ENCODE results near the gene ALKBH5.

ALKBH5 gene

DNA sequence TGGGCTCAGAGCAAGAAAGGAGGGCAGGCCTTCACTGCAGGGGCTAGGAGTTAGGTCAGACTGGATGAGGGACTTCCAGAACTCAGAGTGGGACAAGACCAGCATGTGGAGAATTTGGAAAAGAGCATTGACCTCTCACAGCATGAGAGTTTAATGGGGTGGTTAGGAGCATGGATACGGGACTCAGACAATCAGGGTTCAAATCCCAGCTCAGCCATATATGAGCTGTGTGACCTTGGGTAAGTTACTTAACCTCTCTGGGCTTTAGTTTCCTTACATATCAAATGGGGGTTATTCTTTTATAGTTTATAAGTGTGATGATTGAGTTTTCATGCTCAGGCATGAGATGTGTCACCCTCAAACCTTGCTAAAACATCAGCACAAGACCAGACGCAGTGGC lies 37.4 kb upstream of the ALKBH5 start:
- no peak overlapping the region for H3K9ac ChIP-seq (ENCODE audit: low read depth, low read length)
- peaks cover 9% of the 10 kb centered on the region; the same call in 1 of the 2 replicates for H3K4me1 ChIP-seq (ENCODE audit: insufficient read depth, low read length)
- no peaks in the 10 kb centered on the region for H3K36me3 ChIP-seq (ENCODE audit: insufficient read depth, low read length)
- H3K9me3 ChIP-seq (ENCODE audit: control insufficient read depth, insufficient read depth, low read length): no peaks in the 10 kb centered on the region

DNA sequence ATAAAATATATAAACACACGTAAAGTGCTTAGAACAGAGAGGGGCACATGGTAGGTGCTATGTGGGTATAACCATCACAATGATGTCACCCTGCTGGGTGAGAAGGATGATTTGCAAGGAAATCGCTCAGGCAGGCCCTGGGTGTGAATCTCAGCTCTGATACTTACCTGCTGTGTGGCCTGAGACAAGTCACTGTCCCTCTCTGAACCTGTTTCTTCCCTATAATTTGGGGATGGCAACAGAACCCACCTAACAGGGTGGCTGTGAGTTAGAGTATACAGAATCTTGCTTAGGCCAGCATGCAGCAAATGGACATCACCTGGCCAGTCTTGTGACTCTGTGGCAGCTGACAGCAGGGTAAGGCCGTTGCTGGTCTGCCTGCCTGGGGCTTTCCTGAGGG lies 36.6 kb upstream of the ALKBH5 start:
- Histone ChIP-seq H3K36me3 (ENCODE audit: insufficient read depth, low read length) (no peaks in the 10 kb centered on the region), H3K4me1 (ENCODE audit: insufficient read depth, low read length) (peaks cover 9% of the 10 kb centered on the region; the same call in 1 of the 2 replicates), H3K9ac (ENCODE audit: low read depth, low read length) (no peak overlapping the region; the same call in 1 of the 2 replicates), H3K9me3 (ENCODE audit: control insufficient read depth, insufficient read depth, low read length) (no peaks in the 10 kb centered on the region)

- Histone ChIP-seq H3K36me3 (ENCODE audit: insufficient read depth, low read length) (no peaks in the 10 kb centered on the region), H3K9ac (ENCODE audit: low read depth, low read length) (no peak overlapping the region), H3K9me3 (ENCODE audit: control insufficient read depth, insufficient read depth, low read length) (no peaks in the 10 kb centered on the region), H3K4me1 (ENCODE audit: insufficient read depth, low read length) (peaks cover 6% of the 10 kb centered on the region; the same call in 1 of the 2 replicates)
These were observed 35.0 kb upstream of the ALKBH5 start for GRCh38 chr17:18148586-18148985.

DNA sequence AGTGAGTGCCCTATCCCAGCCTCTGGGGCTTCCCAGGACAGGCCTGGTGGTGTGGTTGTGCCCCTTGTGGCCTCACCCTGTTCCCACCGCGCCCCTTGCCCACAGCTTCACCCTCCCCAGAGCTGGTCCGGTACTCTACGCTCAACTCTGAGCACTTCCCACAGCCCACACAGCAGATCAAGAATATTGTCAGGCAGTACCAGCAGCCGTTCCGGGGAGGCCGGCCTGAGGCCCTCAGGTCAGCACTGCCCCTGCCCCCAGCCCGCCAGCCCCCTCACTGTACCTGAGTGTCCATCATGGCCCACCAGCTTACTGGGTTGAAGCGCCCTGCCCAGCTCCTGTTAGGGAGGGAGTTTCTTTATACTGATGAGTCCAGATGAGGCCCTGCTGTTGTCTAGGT lies 32.3 kb upstream of the ALKBH5 start:
- Histone ChIP-seq H3K9me3 (ENCODE audit: control insufficient read depth, insufficient read depth, low read length) (no peaks in the 10 kb centered on the region), H3K4me1 (ENCODE audit: insufficient read depth, low read length) (peaks cover 7% of the 10 kb centered on the region; the same call in 1 of the 2 replicates), H3K9ac (ENCODE audit: low read depth, low read length) (no peak overlapping the region), H3K36me3 (ENCODE audit: insufficient read depth, low read length) (no peaks in the 10 kb centered on the region)

- Histone ChIP-seq H3K36me3 (ENCODE audit: insufficient read depth, low read length) (no peaks in the 10 kb centered on the region), H3K9me3 (ENCODE audit: control insufficient read depth, insufficient read depth, low read length) (no peaks in the 10 kb centered on the region), H3K4me1 (ENCODE audit: insufficient read depth, low read length) (peaks cover 7% of the 10 kb centered on the region; the same call in 1 of the 2 replicates)
These were observed 28.4 kb upstream of the ALKBH5 start for GRCh38 chr17:18155179-18155578.

GRCh38 chr17:18156171-18156975 lies 27.3 kb upstream of the ALKBH5 start:
- no peak overlapping the region for H3K9ac ChIP-seq (ENCODE audit: low read depth, low read length)
- H3K36me3 ChIP-seq (ENCODE audit: insufficient read depth, low read length): no peaks in the 10 kb centered on the region
- peaks cover 7% of the 10 kb centered on the region; the same call in 1 of the 2 replicates for H3K4me1 ChIP-seq (ENCODE audit: insufficient read depth, low read length)
- no peaks in the 10 kb centered on the region for H3K9me3 ChIP-seq (ENCODE audit: control insufficient read depth, insufficient read depth, low read length)

More at GRCh38 chr17:18155179-18155578, 28.4 kb upstream of the ALKBH5 start:
- no peak overlapping the region for H3K9ac ChIP-seq (ENCODE audit: low read depth, low read length)

DNA sequence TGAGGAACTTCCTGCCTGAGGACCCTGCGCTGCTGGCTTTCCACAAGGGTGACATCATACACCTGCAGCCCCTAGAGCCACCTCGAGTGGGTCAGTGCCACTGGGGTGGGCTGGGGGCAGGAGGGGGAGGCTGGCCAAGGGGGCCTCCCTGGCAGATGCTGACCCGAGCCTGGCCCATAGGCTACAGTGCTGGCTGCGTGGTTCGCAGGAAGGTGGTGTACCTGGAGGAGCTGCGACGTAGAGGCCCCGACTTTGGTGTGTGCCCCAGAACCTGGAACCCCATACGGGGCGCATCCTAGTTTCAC lies 26.7 kb upstream of the ALKBH5 start:
- no peaks in the 10 kb centered on the region for H3K36me3 ChIP-seq (ENCODE audit: insufficient read depth, low read length)

GRCh38 chr17:18157354-18157985 lies 26.2 kb upstream of the ALKBH5 start:
- Histone ChIP-seq H3K36me3 (ENCODE audit: insufficient read depth, low read length) (no peaks in the 10 kb centered on the region), H3K4me1 (ENCODE audit: insufficient read depth, low read length) (peaks cover 7% of the 10 kb centered on the region; the same call in 1 of the 2 replicates), H3K9ac (ENCODE audit: low read depth, low read length) (peak overlapping the region; percentile 25; the same call in 1 of the 2 replicates), H3K9me3 (ENCODE audit: control insufficient read depth, insufficient read depth, low read length) (no peaks in the 10 kb centered on the region)

More for the DNA sequence above, 26.7 kb upstream of the ALKBH5 start:
- no peaks in the 10 kb centered on the region for H3K9me3 ChIP-seq (ENCODE audit: control insufficient read depth, insufficient read depth, low read length)
- H3K4me1 ChIP-seq (ENCODE audit: insufficient read depth, low read length): peaks cover 7% of the 10 kb centered on the region; the same call in 1 of the 2 replicates
- H3K9ac ChIP-seq (ENCODE audit: low read depth, low read length): no peak overlapping the region

GRCh38 chr17:18158022-18158600 lies 25.5 kb upstream of the ALKBH5 start:
- Histone ChIP-seq H3K4me1 (ENCODE audit: insufficient read depth, low read length) (peaks cover 4% of the 10 kb centered on the region; the same call in 1 of the 2 replicates), H3K36me3 (ENCODE audit: insufficient read depth, low read length) (no peaks in the 10 kb centered on the region), H3K9ac (ENCODE audit: low read depth, low read length) (peak overlapping the region; percentile 57; the same call in 1 of the 2 replicates), H3K9me3 (ENCODE audit: control insufficient read depth, insufficient read depth, low read length) (no peaks in the 10 kb centered on the region)

DNA sequence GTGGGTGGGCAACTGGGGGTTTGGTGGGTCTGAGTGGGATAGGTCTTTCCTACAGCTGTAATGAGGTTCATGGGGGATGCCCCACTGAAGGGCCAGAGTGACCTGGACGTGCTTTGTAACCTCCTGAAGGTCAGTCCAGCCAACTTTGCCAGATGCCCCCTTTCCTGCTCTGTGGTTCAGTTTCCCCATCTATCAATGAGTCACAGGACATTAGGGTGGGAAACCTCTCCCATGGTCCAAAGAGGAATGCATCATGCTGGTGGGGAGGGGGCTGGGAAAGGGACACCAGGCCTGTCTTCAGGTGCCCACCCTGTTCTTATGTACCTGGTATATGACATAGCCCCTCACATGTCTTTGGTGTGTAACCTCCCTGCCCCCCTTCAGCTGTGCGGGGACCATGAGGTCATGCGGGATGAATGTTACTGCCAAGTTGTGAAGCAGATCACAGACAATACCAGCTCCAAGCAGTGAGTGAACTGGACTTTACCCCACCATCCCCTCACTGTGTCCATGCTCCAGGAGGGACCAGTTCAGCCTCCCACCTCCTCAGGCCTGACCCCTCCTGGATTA lies 24.0 kb upstream of the ALKBH5 start:
- H3K9me3 ChIP-seq (ENCODE audit: control insufficient read depth, insufficient read depth, low read length): no peaks in the 10 kb centered on the region
- H3K9ac ChIP-seq (ENCODE audit: low read depth, low read length): no peak overlapping the region
- H3K4me1 ChIP-seq (ENCODE audit: insufficient read depth, low read length): no peaks in the 10 kb centered on the region; the same call in 1 of the 2 replicates
- H3K36me3 ChIP-seq (ENCODE audit: insufficient read depth, low read length): no peaks in the 10 kb centered on the region

DNA sequence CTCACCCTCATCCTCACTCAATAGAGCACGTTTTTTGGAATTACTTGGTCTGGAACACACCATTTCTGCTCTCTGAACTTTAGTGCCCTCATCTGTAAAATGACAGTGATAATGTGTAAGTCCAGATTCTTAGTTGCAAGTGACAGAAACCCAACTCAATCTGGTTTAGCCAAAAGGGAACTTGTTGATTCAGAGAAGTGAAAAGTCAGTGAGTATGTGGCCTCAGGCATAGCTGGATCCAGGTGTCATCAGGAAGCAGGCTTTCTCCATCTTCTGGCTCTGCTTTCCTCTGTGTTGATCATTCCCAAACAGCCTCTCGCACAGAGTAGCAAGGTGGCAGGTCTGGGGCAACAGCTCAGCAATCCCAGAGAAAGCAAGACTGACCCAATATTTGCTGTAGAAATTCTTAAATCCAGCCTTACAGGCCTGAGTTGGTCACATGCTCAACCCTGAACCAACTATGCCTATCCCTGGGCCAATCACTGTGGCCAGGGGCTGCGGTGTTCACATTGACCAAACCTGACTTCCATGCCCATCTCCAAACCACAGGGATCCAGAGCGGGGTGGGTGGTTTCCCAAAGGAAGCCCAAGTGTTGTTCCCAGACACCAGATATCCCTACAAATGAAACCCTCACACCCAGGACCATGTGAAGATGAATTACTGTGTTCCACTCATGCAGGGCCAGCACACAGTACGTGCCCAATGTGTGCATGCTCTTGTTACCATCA lies 23.3 kb upstream of the ALKBH5 start:
- H3K9me3 ChIP-seq (ENCODE audit: control insufficient read depth, insufficient read depth, low read length): no peaks in the 10 kb centered on the region
- H3K4me1 ChIP-seq (ENCODE audit: insufficient read depth, low read length): no peaks in the 10 kb centered on the region; the same call in 1 of the 2 replicates
- no peaks in the 10 kb centered on the region for H3K36me3 ChIP-seq (ENCODE audit: insufficient read depth, low read length)
- no peak overlapping the region for H3K9ac ChIP-seq (ENCODE audit: low read depth, low read length)

- H3K9me3 ChIP-seq (ENCODE audit: control insufficient read depth, insufficient read depth, low read length): no peaks in the 10 kb centered on the region
- H3K4me1 ChIP-seq (ENCODE audit: insufficient read depth, low read length): no peaks in the 10 kb centered on the region; the same call in 1 of the 2 replicates
- H3K9ac ChIP-seq (ENCODE audit: low read depth, low read length): no peak overlapping the region
- no peaks in the 10 kb centered on the region for H3K36me3 ChIP-seq (ENCODE audit: insufficient read depth, low read length)
These were observed 22.2 kb upstream of the ALKBH5 start for GRCh38 chr17:18161207-18162145.

GRCh38 chr17:18163547-18163946 lies 20.1 kb upstream of the ALKBH5 start:
- Histone ChIP-seq H3K9me3 (ENCODE audit: control insufficient read depth, insufficient read depth, low read length) (no peaks in the 10 kb centered on the region), H3K4me1 (ENCODE audit: insufficient read depth, low read length) (no peaks in the 10 kb centered on the region; the same call in 1 of the 2 replicates), H3K9ac (ENCODE audit: low read depth, low read length) (no peak overlapping the region), H3K36me3 (ENCODE audit: insufficient read depth, low read length) (no peaks in the 10 kb centered on the region)
